GM23338 (cell line): ENCODE data around the gene CFAP58. TPM values are rescaled to one million over a fixed set of nuclear protein-coding genes. Genes with fewer than 3 reads are reported as not detected.

Experiments
- ATAC-seq: fragments of 200-7000 bp; cut with Tn5 transposase; 3 replicates; pipeline ENCODE4 v1.9.1; 2020
- DNase-seq: peaks from one replicate; pipeline ENCODE4 v3.0.0-alpha.2; 2015; ENCODE audit warnings: low spot score
- H2AFZ ChIP-seq: fragments of 200-600 bp; sonication (generic); 2 replicates; pipeline ENCODE4 v1.8.0; 2016; ENCODE audit warnings: antibody characterized with exemption, mild to moderate bottlenecking, moderate library complexity
- H3F3A ChIP-seq: fragments of 200-600 bp; sonication (generic); replicated peaks from 2 replicates; pipeline ENCODE4 v1.8.0; 2017; ENCODE audit warnings: antibody characterized with exemption, mixed run types, low read depth
- H3K27ac ChIP-seq: fragments of 200-600 bp; sonication (generic); 2 replicates; pipeline ENCODE4 v1.6.1; 2016; ENCODE audit warnings: low read depth
- H3K27me3 ChIP-seq: fragments of 200-600 bp; sonication (generic); 2 replicates; pipeline ENCODE4 v1.8.0; 2016; ENCODE audit warnings: mild to moderate bottlenecking, mixed run types, moderate library complexity; ENCODE audit not compliant: insufficient read depth
- H3K36me3 ChIP-seq: fragments of 200-600 bp; sonication (generic); 2 replicates; pipeline ENCODE4 v1.8.0; 2016; ENCODE audit warnings: mild to moderate bottlenecking; ENCODE audit not compliant: insufficient read depth
- H3K4me1 ChIP-seq: fragments of 200-600 bp; sonication (generic); 2 replicates; pipeline ENCODE4 v1.8.0; 2016; ENCODE audit warnings: mild to moderate bottlenecking, moderate library complexity; ENCODE audit not compliant: insufficient read depth
- H3K4me2 ChIP-seq: fragments of 200-600 bp; sonication (generic); 2 replicates; pipeline ENCODE4 v1.7.1; 2017; ENCODE audit warnings: mixed run types
- H3K4me3 ChIP-seq: fragments of 200-600 bp; sonication (generic); 2 replicates; pipeline ENCODE4 v1.6.1; 2016; ENCODE audit warnings: mixed run types
- H3K79me2 ChIP-seq: fragments of 200-600 bp; sonication (generic); replicated peaks from 2 replicates; pipeline ENCODE4 v1.8.0; 2017; ENCODE audit warnings: mild to moderate bottlenecking; ENCODE audit not compliant: insufficient read depth
- H3K9me2 ChIP-seq: fragments of 200-600 bp; sonication (generic); 2 replicates; pipeline ENCODE4 v1.8.0; 2017; ENCODE audit not compliant: insufficient read depth
- H4K20me1 ChIP-seq: fragments of 200-600 bp; sonication (generic); replicated peaks from 2 replicates; pipeline ENCODE4 v1.8.0; 2017; ENCODE audit warnings: mild to moderate bottlenecking; ENCODE audit not compliant: insufficient read depth
- H3K27ac Mint-ChIP-seq: 2 replicates; pipeline ENCODE4 v1.8.0; 2020; ENCODE audit warnings: inconsistent platforms, mild to moderate bottlenecking, moderate library complexity, mixed read lengths
- H3K27me3 Mint-ChIP-seq: 3 replicates; pipeline ENCODE4 v1.8.0; 2022; ENCODE audit warnings: low read depth, mild to moderate bottlenecking, moderate library complexity, mixed read lengths, inconsistent platforms; ENCODE audit not compliant: insufficient read depth, poor library complexity
- H3K36me3 Mint-ChIP-seq: 3 replicates; pipeline ENCODE4 v1.8.0; 2021; ENCODE audit warnings: low read depth, mild to moderate bottlenecking, inconsistent platforms, moderate library complexity, mixed read lengths
- H3K4me1 Mint-ChIP-seq: 3 replicates; pipeline ENCODE4 v1.8.0; 2020; ENCODE audit warnings: mild to moderate bottlenecking, inconsistent platforms, mixed read lengths
- H3K4me3 Mint-ChIP-seq: 3 replicates; pipeline ENCODE4 v1.8.0; 2021; ENCODE audit warnings: moderate library complexity, mild to moderate bottlenecking, inconsistent platforms, mixed read lengths
- H3K9me3 Mint-ChIP-seq: 3 replicates; pipeline ENCODE4 v1.8.0; 2020; ENCODE audit warnings: moderate library complexity, mild to moderate bottlenecking, inconsistent platforms, mixed read lengths
- CREB1 ChIP-seq: fragments of 250-450 bp; sonication (Bioruptor Pico); IDR thresholded peaks from 2 replicates; pipeline ENCODE4 v1.5.0; 2020; ENCODE audit warnings: low read depth, mild to moderate bottlenecking, moderate library complexity
- EZH2 ChIP-seq: fragments of 200-600 bp; sonication (generic); IDR thresholded peaks from one replicate; pipeline ENCODE4 v1.8.0; 2017; ENCODE audit warnings: antibody characterized with exemption, mild to moderate bottlenecking, low read depth; ENCODE audit not compliant: unreplicated experiment
- EZH2phosphoT487 ChIP-seq: fragments of 200-600 bp; sonication (generic); IDR thresholded peaks from one replicate; pipeline ENCODE4 v1.8.1; 2018; ENCODE audit warnings: antibody characterized with exemption; ENCODE audit not compliant: unreplicated experiment
- JUNB ChIP-seq: IDR thresholded peaks from one replicate; pipeline ENCODE4 v1.6.1; 2016; ENCODE audit warnings: antibody characterized with exemption; ENCODE audit not compliant: unreplicated experiment
- NANOG ChIP-seq: IDR thresholded peaks from 2 replicates; pipeline ENCODE4 v1.6.1; 2016; ENCODE audit warnings: antibody characterized with exemption, borderline replicate concordance
- POLR2AphosphoS5 ChIP-seq: IDR thresholded peaks from 2 replicates; pipeline ENCODE4 v1.6.1; 2016; ENCODE audit warnings: antibody characterized with exemption, low read depth
- STAT1 ChIP-seq: IDR thresholded peaks from one replicate; pipeline ENCODE4 v1.6.1; 2016; ENCODE audit warnings: antibody characterized with exemption; ENCODE audit not compliant: unreplicated experiment
- ZNF114 ChIP-seq: fragments of 250-450 bp; sonication (Bioruptor Pico); IDR thresholded peaks from 2 replicates; pipeline ENCODE4 v1.5.0; 2020; ENCODE audit warnings: mild to moderate bottlenecking, moderate library complexity
- ZNF331 ChIP-seq: fragments of 250-450 bp; sonication (Bioruptor Pico); IDR thresholded peaks from 2 replicates; pipeline ENCODE4 v1.5.0; 2020; ENCODE audit warnings: low read depth, mild to moderate bottlenecking, moderate library complexity
- polyA plus RNA-seq: library from polyadenylated mRNA; unstranded; fragments of >200 nt; fragmentation: Nextera tagmentation; extraction: Ambion mirVana; gene quantifications from 2 replicates; pipeline ENCODE4 v1.2.1, GENCODE V29; 2016
- total RNA-seq: library from RNA; depleted of rRNA; stranded (reverse); fragments of >200 nt; shearing (Covaris generic); gene quantifications from 2 replicates; pipeline ENCODE4 v1.2.3, GENCODE V29; 2014
- TF ChIP-seq, protein P1 (sequence below), 2 experiments: fragments of 200-600 bp in 1 of 2; sonication (generic) in 1 of 2; conservative IDR thresholded peaks; 2 replicates each; pipeline versions ENCODE4 v1.5.1 to v1.6.1; 2016 to 2017; ENCODE audit warnings: antibody characterized with exemption in 2 of 2, low read depth in 2 of 2, mild to moderate bottlenecking in 2 of 2, moderate library complexity in 1 of 2
- TF ChIP-seq, protein P2 (sequence below): IDR thresholded peaks from 2 replicates; pipeline ENCODE4 v1.6.1; 2016; ENCODE audit warnings: antibody characterized with exemption

Gene CFAP58
- total and polyA plus RNA-seq, 2 experiments from 2014 or later, result 0.63 to 0.89 TPM

DNA sequence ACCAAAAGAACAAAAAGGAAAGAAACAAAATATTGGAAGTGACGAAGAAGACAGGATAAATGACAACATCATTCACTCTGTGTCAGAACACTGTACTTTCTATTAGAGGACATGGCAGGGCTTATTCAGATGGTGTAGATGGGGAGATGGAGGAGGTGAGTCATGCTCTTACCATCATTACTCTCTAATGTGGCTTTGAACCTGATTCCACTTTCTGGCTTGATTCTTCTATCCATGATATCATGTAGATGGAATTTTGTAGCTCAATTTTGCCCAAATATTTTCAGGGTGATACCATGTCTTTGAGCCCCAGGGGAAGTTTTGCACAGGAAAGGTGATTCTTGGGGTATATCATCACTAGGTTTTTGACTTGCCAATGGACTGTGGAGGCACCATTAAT, 91.7 kb downstream of the CFAP58 start:
- Histone ChIP-seq H4K20me1 (no peaks in the 10 kb centered on the region), H3K27me3 (no peaks in the 10 kb centered on the region), H3K4me2 (no peak overlapping the region), H3K9me2 (no peaks in the 10 kb centered on the region; the same call in 1 of the 2 replicates), H3F3A (no peaks in the 10 kb centered on the region), H3K36me3 (no peaks in the 10 kb centered on the region), H2AFZ (no peak overlapping the region), H3K79me2 (no peaks in the 10 kb centered on the region), H3K27ac (no peak overlapping the region), H3K4me1 (no peaks in the 10 kb centered on the region), H3K4me3 (no peak overlapping the region)
- Mint-ChIP-seq H3K4me1 (peaks cover 15% of the 10 kb centered on the region), H3K9me3 (no peaks in the 10 kb centered on the region), H3K4me3 (no peak overlapping the region), H3K27me3 (peaks cover 2% of the 10 kb centered on the region), H3K27ac (no peak overlapping the region), H3K36me3 (no peaks in the 10 kb centered on the region)
- ATAC-seq, result no peak
- TF ChIP-seq, protein P1, sequence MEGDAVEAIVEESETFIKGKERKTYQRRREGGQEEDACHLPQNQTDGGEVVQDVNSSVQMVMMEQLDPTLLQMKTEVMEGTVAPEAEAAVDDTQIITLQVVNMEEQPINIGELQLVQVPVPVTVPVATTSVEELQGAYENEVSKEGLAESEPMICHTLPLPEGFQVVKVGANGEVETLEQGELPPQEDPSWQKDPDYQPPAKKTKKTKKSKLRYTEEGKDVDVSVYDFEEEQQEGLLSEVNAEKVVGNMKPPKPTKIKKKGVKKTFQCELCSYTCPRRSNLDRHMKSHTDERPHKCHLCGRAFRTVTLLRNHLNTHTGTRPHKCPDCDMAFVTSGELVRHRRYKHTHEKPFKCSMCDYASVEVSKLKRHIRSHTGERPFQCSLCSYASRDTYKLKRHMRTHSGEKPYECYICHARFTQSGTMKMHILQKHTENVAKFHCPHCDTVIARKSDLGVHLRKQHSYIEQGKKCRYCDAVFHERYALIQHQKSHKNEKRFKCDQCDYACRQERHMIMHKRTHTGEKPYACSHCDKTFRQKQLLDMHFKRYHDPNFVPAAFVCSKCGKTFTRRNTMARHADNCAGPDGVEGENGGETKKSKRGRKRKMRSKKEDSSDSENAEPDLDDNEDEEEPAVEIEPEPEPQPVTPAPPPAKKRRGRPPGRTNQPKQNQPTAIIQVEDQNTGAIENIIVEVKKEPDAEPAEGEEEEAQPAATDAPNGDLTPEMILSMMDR (conservative IDR thresholded peaks at IDR 0.05; ENCODE audit: low read depth in 2 of 2), result no peak
- TF ChIP-seq, protein P2, sequence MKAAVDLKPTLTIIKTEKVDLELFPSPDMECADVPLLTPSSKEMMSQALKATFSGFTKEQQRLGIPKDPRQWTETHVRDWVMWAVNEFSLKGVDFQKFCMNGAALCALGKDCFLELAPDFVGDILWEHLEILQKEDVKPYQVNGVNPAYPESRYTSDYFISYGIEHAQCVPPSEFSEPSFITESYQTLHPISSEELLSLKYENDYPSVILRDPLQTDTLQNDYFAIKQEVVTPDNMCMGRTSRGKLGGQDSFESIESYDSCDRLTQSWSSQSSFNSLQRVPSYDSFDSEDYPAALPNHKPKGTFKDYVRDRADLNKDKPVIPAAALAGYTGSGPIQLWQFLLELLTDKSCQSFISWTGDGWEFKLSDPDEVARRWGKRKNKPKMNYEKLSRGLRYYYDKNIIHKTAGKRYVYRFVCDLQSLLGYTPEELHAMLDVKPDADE, result no peak
- no peak for TF ChIP-seq CREB1 (CRISPR knock-in tag)
- TF ChIP-seq EZH2phosphoT487, result no peak
- no peak for TF ChIP-seq EZH2
- no peak for TF ChIP-seq ZNF114 (CRISPR knock-in tag)
- no peak for DNase-seq

DNA sequence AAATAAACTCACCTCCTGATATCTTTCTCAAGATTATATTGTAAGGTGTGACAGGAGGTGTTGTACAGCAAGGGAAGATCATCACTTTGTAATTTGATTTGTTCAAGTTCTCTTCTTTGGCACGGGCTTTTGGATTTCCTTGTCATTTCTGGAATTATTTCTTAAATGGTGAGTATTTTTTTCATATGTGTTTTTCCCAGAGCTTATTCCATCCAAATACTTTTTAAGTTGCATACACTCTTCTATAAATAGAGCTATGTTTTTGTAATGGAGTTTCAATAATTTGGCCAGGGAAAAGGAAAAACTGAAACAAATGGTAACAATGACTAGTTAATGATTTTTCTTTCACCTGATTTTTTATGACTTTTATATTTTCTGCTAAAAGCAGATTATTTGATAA, 92.5 kb downstream of the CFAP58 start:
- Histone ChIP-seq H3K4me1 (no peaks in the 10 kb centered on the region), H3K4me2 (no peak overlapping the region), H3K79me2 (no peaks in the 10 kb centered on the region), H2AFZ (no peak overlapping the region), H3F3A (no peaks in the 10 kb centered on the region), H3K4me3 (no peak overlapping the region), H4K20me1 (no peaks in the 10 kb centered on the region), H3K9me2 (no peaks in the 10 kb centered on the region; the same call in 1 of the 2 replicates), H3K27ac (no peak overlapping the region), H3K36me3 (no peaks in the 10 kb centered on the region), H3K27me3 (no peaks in the 10 kb centered on the region)
- H3K27ac Mint-ChIP-seq, result no peak overlapping the region
- peaks cover under 1% of the 10 kb centered on the region for H3K27me3 Mint-ChIP-seq
- peaks cover 15% of the 10 kb centered on the region for H3K4me1 Mint-ChIP-seq
- H3K4me3 Mint-ChIP-seq, result no peak overlapping the region
- DNase-seq (no peak), ATAC-seq (no peak)
- no peaks in the 10 kb centered on the region for H3K9me3 Mint-ChIP-seq
- H3K36me3 Mint-ChIP-seq, result no peaks in the 10 kb centered on the region
- TF ChIP-seq NANOG (no peak), CREB1 (CRISPR knock-in tag) (no peak), STAT1 (no peak), EZH2 (no peak), JUNB (no peak), POLR2AphosphoS5 (no peak), ZNF331 (CRISPR knock-in tag) (no peak), ZNF114 (CRISPR knock-in tag) (no peak)
- TF ChIP-seq, protein P1 (conservative IDR thresholded peaks at IDR 0.05; ENCODE audit: low read depth in 2 of 2), result no peak
- TF ChIP-seq, protein P2, result no peak
